Colonic mucosa (tissue), 4 donors: Measurements from ENCODE around the gene NR1D2. TPM values are rescaled to one million over a fixed set of nuclear protein-coding genes. Genes with fewer than 3 reads are reported as not detected.

Experiments used
- DNase-seq: peaks from one replicate; pipeline ENCODE4 v3.0.0-alpha.2; 2020
- H3K27ac ChIP-seq: fragments of 200-600 bp; one replicate; pipeline ENCODE4 v1.8.0; 2021
- H3K27me3 ChIP-seq: fragments of 200-600 bp; one replicate; pipeline ENCODE4 v1.8.0; 2021
- H3K36me3 ChIP-seq: fragments of 200-600 bp; one replicate; pipeline ENCODE4 v1.8.0; 2021
- H3K4me1 ChIP-seq: fragments of 200-600 bp; one replicate; pipeline ENCODE4 v1.8.0; 2021; ENCODE audit warnings: mild to moderate bottlenecking
- H3K4me3 ChIP-seq: fragments of 200-600 bp; one replicate; pipeline ENCODE4 v1.8.0; 2021
- H3K9ac ChIP-seq, 2 donors: one replicate each; pipeline ENCODE4 v1.7.0; 2013; ENCODE audit warnings: control low read depth in 2 of 2, low read depth in 2 of 2, low read length in 2 of 2
- H3K9me3 ChIP-seq: fragments of 200-600 bp; one replicate; pipeline ENCODE4 v1.8.0; 2021
- intact Hi-C: fragments of 100-400 bp; cut with DNase I; formaldehyde crosslinking; loops from one replicate; pipeline ENCODE4 v1.14.1; 2022
- total RNA-seq, 2 donors: library from RNA; stranded (reverse); fragmentation: NEBNext Ultra II Directional in 1 of 2; extraction: Animal tissue kit (Norgen Biotek cat#: 25700) in 1 of 2; gene quantifications; one replicate each; pipeline ENCODE4 v1.2.1, GENCODE V29; 2021
- TF ChIP-seq, protein P1 (sequence below): fragments of 200-600 bp; IDR thresholded peaks from one replicate; pipeline ENCODE4 v1.8.0; 2022; ENCODE audit warnings: antibody characterized with exemption, mild to moderate bottlenecking
- donor health status: healthy.
- donor health status: DM: no; HTN: no; CAD: no.
- donor health status: DM: no; HTN: no; CAD: no.

The NR1D2 gene
- total RNA-seq, 2 donors from 2014 or later = 9.8 to 41.9 TPM

DNA sequence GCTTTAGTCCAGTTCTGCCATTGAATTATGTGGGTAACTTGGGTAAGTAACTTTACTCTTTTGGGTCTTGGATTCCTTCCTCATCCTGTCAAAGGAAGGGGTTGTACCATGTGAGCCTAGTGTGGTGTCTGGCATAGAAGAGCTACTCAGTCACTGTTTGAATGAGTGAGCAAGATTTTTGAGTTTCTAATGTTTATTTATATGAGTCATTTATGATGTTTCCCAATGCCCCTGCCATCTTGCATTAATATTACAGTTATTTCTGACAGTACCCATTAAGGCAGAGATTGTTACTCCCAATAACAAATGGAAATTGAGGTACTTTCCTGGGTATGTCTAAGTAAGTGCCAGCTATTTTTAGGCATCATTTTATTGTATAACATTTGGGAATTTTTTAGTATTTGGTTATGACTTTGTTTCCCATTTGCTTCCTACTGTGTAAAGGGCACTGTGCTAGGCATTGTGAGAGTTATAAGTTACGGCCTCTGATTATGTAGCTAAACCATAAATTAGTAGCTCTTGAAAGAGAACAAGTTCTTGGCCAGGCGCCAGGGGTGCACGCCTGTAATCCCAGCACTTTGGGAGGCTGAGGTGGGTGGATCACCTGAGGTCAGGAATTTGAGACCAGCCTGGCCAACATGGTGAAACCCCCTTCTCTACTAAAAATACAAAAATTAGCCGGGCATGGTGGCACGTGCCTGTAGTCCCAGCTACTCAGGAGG is 23.5 kb downstream of the NR1D2 start:
- no peak for DNase-seq
- no peaks in the 10 kb centered on the region for H3K27me3 ChIP-seq
- H3K9me3 ChIP-seq = no peaks in the 10 kb centered on the region
- no peaks in the 10 kb centered on the region for H3K4me1 ChIP-seq
- H3K36me3 ChIP-seq = no peaks in the 10 kb centered on the region
- H3K27ac ChIP-seq = no peak overlapping the region
- H3K4me3 ChIP-seq = no peak overlapping the region
- intact Hi-C loops = no loop called here
- no peak overlapping the region for H3K9ac ChIP-seq
- TF ChIP-seq, protein P1, sequence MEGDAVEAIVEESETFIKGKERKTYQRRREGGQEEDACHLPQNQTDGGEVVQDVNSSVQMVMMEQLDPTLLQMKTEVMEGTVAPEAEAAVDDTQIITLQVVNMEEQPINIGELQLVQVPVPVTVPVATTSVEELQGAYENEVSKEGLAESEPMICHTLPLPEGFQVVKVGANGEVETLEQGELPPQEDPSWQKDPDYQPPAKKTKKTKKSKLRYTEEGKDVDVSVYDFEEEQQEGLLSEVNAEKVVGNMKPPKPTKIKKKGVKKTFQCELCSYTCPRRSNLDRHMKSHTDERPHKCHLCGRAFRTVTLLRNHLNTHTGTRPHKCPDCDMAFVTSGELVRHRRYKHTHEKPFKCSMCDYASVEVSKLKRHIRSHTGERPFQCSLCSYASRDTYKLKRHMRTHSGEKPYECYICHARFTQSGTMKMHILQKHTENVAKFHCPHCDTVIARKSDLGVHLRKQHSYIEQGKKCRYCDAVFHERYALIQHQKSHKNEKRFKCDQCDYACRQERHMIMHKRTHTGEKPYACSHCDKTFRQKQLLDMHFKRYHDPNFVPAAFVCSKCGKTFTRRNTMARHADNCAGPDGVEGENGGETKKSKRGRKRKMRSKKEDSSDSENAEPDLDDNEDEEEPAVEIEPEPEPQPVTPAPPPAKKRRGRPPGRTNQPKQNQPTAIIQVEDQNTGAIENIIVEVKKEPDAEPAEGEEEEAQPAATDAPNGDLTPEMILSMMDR = no peak

DNA sequence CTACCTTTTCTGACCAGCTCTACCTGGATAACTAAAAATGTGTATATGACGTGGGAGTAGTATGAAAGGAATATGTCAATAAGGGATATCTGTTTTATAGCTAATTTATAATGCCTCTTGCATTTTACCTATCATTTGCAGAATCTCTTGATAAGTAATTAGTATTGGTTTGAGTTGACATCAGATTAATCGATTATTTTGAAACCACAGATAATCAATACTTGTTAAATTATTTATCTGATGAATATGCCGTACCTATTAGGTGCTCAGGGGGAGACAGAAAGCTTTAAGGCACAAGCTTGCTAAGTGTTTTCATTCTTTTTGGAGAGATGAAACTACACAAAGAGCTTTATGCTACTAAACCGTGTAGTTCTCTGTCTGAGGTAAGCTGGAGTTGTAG is 24.3 kb downstream of the NR1D2 start:
- H3K4me3 ChIP-seq = no peak overlapping the region
- no peaks in the 10 kb centered on the region for H3K4me1 ChIP-seq
- no peaks in the 10 kb centered on the region for H3K36me3 ChIP-seq
- no peak overlapping the region for H3K27ac ChIP-seq
- TF ChIP-seq, protein P1 = no peak
- H3K27me3 ChIP-seq = no peaks in the 10 kb centered on the region
- no peak overlapping the region for H3K9ac ChIP-seq
- DNase-seq = no peak
- intact Hi-C loops = no loop called here
- no peaks in the 10 kb centered on the region for H3K9me3 ChIP-seq

- Histone ChIP-seq H3K27me3 (no peaks in the 10 kb centered on the region), H3K4me3 (no peak overlapping the region), H3K27ac (no peak overlapping the region), H3K9me3 (no peaks in the 10 kb centered on the region), H3K36me3 (no peaks in the 10 kb centered on the region), H3K9ac (no peak overlapping the region), H3K4me1 (no peaks in the 10 kb centered on the region)
- intact Hi-C loops = no loop called here
- TF ChIP-seq, protein P1 = no peak
- no peak for DNase-seq
These were observed 26.6 kb downstream of the NR1D2 start for GRCh38 chr3:23971684-23972083.

DNA sequence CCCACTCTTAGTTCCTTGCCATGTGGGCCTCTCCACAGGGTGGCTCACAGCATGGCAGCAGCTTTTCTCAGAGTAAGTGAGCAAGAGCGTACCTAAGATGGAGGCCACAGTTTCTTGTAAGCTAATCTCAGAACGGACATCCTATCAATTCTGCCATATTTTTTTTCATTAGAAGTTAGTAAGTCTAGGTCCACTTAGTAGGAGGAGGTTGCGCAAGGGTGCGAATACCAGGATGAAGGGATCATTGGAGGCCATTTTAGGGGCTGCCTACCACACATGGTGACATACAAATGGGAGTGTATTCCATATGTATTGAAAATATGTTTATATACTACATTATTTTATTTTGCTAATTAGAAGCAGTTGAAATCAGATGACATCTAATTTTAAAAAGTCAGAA is 31.5 kb downstream of the NR1D2 start:
- H3K27ac ChIP-seq = no peak overlapping the region
- H3K36me3 ChIP-seq = no peaks in the 10 kb centered on the region
- TF ChIP-seq, protein P1 = no peak
- H3K9ac ChIP-seq = no peak overlapping the region
- DNase-seq = no peak
- H3K4me1 ChIP-seq = no peaks in the 10 kb centered on the region
- H3K9me3 ChIP-seq = no peaks in the 10 kb centered on the region
- no peak overlapping the region for H3K4me3 ChIP-seq
- H3K27me3 ChIP-seq = no peaks in the 10 kb centered on the region
- intact Hi-C loops = no loop called here

DNA sequence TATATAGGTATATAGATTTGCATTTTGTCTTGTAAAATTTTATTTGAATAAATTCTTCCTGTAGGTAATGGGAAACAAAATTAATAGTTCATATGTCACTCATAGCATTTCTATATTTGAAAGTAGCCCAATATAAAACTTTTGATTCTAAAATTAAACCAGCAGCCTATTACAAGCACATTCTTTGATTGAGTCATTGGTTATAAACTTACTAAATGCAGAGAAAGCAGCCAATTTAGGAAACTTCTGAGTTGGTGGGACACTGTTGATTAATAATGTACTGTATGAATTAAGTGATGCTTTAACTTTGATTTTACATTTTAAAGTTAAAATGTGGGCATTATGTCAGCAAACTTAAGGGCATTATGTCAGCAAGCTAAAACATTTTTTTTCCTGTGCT is 34.5 kb downstream of the NR1D2 start:
- H3K27ac ChIP-seq = no peak overlapping the region
- intact Hi-C loops = no loop called here
- DNase-seq = no peak

More for the DNA sequence above, 34.5 kb downstream of the NR1D2 start:
- H3K9ac ChIP-seq = no peak overlapping the region
- no peaks in the 10 kb centered on the region for H3K4me1 ChIP-seq
- no peak overlapping the region for H3K4me3 ChIP-seq
- H3K9me3 ChIP-seq = no peaks in the 10 kb centered on the region
- TF ChIP-seq, protein P1 = no peak
- no peaks in the 10 kb centered on the region for H3K27me3 ChIP-seq
- no peaks in the 10 kb centered on the region for H3K36me3 ChIP-seq
